Activated T-cell treated with anti-CD3 and anti-CD28 coated beads for 1 hour (primary cell): Measurements from ENCODE around the gene HIVEP3.

ENCODE experiments used
- DNase-seq: peaks from one replicate; pipeline ENCODE4 v3.0.0-alpha.2; 2020; ENCODE audit warnings: low read depth

HIVEP3 gene

DNA sequence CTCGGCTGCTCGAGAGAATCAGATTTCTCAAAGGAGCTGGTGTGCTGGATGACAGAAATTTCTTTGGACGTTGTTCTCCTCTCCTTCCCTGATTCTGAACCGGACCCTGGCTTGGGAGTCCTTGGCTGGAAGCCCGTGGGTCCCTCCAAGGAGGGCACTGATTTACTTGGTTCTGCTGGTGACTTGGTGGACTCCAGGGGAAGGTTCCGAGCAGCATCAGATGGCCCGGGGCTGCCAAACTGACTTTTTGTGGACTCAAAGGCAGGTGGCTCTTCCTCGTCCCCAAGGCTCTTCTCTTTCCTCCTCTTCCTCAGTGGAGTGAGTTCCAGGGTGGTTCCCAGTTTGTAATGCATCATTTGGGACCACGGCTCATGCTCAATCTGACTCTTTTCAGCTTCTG lies 336.4 kb downstream of the HIVEP3 start:
- DNase-seq: no peak

DNA sequence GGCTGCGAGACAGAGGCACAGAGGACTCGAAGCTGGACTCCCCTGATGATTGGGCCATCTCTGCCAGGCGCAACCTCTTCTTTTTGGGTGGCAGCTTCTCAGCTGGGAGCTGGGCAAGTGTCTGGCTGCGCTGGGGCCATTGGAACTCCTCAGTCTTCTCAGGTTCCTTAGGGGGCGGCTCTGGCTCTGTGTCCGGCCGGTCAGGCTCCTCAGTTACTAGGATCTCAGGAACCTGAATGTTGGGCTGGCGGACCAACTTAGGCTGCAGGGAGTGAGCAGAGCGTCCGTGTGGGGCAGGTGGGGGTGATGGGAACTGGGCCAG lies 336.8 kb downstream of the HIVEP3 start:
- DNase-seq: no peak

- no peak for DNase-seq
Observed at GRCh38 chr1:41581216-41582003, 337.3 kb downstream of the HIVEP3 start.

DNA sequence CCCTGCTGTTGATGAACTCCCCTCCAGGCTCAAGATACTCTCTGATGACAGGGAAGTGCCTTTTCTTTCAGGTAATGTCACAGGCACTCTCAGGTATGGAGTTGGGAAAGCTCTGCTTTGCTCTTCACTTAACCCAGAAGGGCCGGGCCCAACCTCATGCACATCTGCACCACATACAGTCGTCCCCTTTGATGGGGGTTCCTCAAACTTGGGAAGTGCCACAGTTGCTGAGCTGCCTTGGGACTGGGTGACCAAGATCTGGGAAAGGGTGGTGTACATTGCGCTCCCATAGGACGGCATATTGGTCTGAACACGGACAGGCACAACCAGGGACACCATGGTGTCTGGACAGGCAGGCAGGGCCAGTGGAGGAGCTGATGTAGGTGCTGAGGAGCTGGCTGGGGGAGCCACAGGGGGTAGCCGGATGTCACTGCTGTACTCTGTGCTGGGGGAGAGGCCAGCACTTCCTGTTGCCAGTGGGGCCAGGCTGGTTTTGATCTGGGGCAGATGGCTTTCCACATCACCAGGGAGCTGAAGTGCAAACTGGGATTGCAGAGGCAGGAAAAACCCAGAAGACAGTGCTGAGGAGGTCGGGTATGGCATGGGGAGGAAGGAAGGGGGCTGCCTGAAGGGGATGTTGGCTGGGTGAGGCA lies 338.1 kb downstream of the HIVEP3 start:
- DNase-seq: no peak

- no peak for DNase-seq
Observed at GRCh38 chr1:41580021-41580420, 338.7 kb downstream of the HIVEP3 start.

DNA sequence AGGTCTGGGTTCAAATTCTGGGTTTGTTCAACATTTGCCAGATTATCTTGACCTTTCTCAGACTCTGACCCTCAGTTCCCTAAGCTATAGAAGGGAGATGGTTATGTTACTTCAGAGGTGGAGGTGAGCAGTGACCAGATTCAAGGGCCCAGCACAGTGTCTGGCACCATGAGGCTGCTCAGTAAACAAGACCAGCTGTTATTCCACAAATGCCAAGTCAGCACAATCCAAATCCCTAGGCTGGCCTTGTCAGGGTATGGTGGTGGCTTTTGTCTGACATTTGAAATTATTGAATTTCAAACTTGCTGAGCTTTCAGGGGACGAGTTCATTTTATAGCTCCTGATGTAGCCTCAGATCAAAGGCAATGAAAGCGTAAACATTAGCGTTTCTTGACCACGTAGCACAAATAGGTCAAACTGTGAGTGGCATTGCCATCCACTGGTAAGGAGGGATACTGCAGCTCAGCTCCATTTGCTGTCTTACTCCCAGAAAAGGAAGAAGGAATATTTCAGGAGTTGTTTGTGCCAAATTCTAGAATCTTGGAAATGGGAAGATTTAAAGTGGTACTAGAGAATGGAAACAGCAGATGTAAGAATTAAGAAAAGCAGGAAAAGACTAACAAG lies 339.9 kb downstream of the HIVEP3 start:
- no peak for DNase-seq

- no peak for DNase-seq
Observed at GRCh38 chr1:41576620-41577019, 342.1 kb downstream of the HIVEP3 start.

- no peak for DNase-seq
Observed at GRCh38 chr1:41576206-41576605, 342.5 kb downstream of the HIVEP3 start.

GRCh38 chr1:41574842-41575241 lies 343.9 kb downstream of the HIVEP3 start:
- DNase-seq: no peak

GRCh38 chr1:41573785-41574713 lies 344.7 kb downstream of the HIVEP3 start:
- peak; percentile 76 for DNase-seq

DNA sequence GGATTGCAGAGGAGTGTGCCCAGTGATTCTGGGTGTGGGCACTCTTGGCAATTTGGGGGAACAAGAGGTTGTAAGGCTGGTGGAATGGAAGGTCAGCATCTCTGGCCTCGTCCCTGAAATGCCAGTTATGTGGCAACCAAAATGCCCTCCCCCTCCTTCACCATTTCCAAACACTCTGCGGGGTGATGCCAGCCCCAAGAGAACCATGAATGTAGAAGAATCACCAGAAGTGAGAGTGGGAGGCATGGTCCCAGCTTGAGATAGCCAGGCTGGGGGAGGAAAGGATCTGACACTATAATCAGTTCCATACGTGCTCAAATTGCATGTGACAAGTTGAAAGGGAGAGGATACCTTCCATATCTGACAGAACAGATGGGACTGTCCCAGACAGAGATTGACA lies 345.5 kb downstream of the HIVEP3 start:
- DNase-seq: no peak

GRCh38 chr1:41572224-41572623 lies 346.5 kb downstream of the HIVEP3 start:
- no peak for DNase-seq

GRCh38 chr1:41571041-41571440 lies 347.7 kb downstream of the HIVEP3 start:
- DNase-seq: no peak

GRCh38 chr1:41568204-41568603 lies 350.5 kb downstream of the HIVEP3 start:
- DNase-seq: no peak

GRCh38 chr1:41566969-41567368 lies 351.8 kb downstream of the HIVEP3 start:
- DNase-seq: no peak

GRCh38 chr1:41566274-41566885 lies 352.3 kb downstream of the HIVEP3 start:
- no peak for DNase-seq

DNA sequence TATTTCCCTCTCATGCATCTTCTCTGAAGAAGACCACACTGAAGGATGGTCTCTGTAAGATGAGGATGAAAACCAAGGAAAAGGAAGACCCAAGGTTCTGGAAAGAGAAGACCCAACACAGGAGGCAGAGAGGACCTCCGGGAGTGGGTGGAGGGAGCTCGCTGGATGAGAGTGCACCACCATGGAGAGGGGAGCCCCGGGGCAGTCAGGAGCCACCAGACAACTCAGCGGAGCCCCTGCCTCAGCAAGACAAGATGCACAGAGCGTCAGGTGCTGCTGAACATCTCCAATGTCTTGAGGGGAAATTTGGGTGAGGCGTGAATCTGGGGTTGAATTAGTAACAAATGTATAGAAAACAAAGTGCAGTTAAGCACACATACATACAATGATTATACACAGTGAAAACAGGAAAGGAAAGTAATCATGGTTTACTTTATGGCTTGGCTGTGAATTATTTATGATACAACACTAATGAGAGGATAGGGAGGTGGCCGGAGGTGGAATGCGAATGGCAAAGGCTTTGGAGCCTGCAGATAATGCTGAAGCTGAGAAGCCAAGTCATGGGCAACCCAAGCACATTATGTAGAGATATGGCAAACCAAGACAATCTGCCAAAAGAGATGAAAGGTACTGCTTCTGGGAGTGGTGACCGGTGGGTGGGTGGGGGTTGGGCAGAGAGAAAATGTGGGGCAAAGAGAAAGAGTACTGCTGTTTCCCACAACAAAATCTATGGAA lies 353.8 kb downstream of the HIVEP3 start:
- no peak for DNase-seq

DNA sequence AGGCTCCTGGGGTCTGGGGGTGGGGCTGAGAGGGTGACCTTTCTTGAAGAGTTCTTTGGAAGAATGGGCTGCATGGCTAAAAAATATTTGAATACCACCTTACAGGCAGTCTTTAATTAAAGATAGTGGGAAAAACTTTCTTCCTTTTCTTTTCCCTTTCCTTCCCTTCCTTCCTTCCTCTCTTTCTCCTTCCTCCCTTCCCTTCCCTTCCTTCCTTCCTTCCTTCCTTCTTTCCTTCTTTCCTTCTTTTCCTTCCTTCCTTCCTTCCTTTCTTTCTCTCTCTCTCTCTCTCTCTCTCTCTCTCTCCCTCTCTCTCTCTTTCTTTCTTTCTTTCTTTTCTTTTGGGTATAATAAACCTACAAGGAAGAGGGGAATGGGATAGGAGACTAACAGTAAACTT lies 356.4 kb downstream of the HIVEP3 start:
- DNase-seq: no peak

DNA sequence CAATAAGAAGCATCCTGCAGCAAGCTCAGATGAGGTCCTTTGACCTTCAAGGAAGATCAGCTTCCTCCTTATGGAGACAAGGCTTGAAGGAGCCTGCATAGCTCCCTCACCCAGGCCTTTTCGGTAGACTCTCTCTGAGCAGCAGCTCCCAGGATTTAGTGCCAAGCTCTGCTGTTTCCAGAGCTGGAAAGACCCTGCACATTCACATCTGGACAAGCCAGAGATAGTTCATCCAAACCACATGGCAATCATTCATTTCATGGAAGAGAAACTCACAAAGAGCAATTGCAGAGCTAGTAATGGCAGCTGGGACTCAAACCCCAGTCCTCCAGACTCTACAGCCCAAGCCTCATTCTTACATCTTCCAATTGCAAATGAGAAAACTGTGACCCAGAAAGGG lies 357.8 kb downstream of the HIVEP3 start:
- no peak for DNase-seq

GRCh38 chr1:41560496-41560895 lies 358.2 kb downstream of the HIVEP3 start:
- DNase-seq: no peak

DNA sequence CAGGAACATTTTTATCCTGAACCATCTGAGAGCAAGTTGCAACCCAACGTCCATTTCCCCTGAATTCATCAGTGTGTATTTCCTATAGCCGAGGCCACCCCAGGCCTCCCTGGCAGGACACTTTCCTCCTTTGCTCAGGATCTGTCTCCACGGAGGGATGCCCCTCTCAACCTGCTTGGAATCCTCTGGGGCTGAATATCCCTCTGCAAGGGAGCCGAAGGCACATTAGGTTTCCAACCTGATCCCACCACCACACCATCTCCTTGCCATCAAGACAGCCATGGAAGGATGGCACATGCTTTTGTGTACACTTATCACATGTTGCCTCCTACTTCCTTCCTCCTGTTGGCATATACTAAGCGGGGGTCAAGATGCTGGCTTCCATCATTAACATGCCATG lies 359.4 kb downstream of the HIVEP3 start:
- no peak for DNase-seq
